Endodermal cell (in vitro differentiated cells): ENCODE data around the gene KLHL26. TPM values are rescaled to one million over a fixed set of nuclear protein-coding genes. Genes with fewer than 3 reads are reported as not detected.

Experiments
- DNase-seq: peaks from one replicate; pipeline ENCODE4 v3.0.0-alpha.2; 2017
- H3K27ac ChIP-seq: 2 replicates; pipeline ENCODE4 v1.5.1; 2013; ENCODE audit warnings: mild to moderate bottlenecking, low read depth, low read length, moderate library complexity
- H3K27me3 ChIP-seq: 2 replicates; pipeline ENCODE4 v1.6.1; 2013; ENCODE audit warnings: mild to moderate bottlenecking, low read length, moderate library complexity; ENCODE audit not compliant: insufficient read depth, control insufficient read depth, poor library complexity, severe bottlenecking
- H3K36me3 ChIP-seq: 2 replicates; pipeline ENCODE4 v1.7.0; 2013; ENCODE audit warnings: mild to moderate bottlenecking, low read length, moderate library complexity; ENCODE audit not compliant: control insufficient read depth, insufficient read depth
- H3K4me1 ChIP-seq: one replicate; pipeline ENCODE4 v1.7.0; 2013; ENCODE audit warnings: low read length; ENCODE audit not compliant: control insufficient read depth, insufficient read depth
- H3K4me3 ChIP-seq: 2 replicates; pipeline ENCODE4 v1.5.1; 2013; ENCODE audit warnings: mild to moderate bottlenecking, low read length, moderate library complexity
- H3K9ac ChIP-seq: 2 replicates; pipeline ENCODE4 v1.6.1; 2013; ENCODE audit warnings: mild to moderate bottlenecking, low read length, moderate library complexity; ENCODE audit not compliant: poor library complexity, severe bottlenecking; ENCODE audit errors: extremely low read depth
- H3K9me3 ChIP-seq: 2 replicates; pipeline ENCODE4 v1.6.1; 2013; ENCODE audit warnings: mild to moderate bottlenecking, low read length, moderate library complexity; ENCODE audit not compliant: control insufficient read depth
- H3K27ac Mint-ChIP-seq: 2 replicates; pipeline ENCODE4 v1.8.0; 2020; ENCODE audit warnings: mixed read lengths
- H3K27me3 Mint-ChIP-seq: 2 replicates; pipeline ENCODE4 v1.8.0; 2021; ENCODE audit warnings: mild to moderate bottlenecking, mixed read lengths; ENCODE audit not compliant: insufficient read depth
- H3K36me3 Mint-ChIP-seq: 2 replicates; pipeline ENCODE4 v1.8.0; 2020; ENCODE audit warnings: low read depth, mixed read lengths
- H3K4me1 Mint-ChIP-seq: 2 replicates; pipeline ENCODE4 v1.8.0; 2020; ENCODE audit warnings: mixed read lengths
- H3K4me3 Mint-ChIP-seq: 2 replicates; pipeline ENCODE4 v1.8.0; 2020; ENCODE audit warnings: mild to moderate bottlenecking, moderate library complexity, mixed read lengths
- H3K9me3 Mint-ChIP-seq: 2 replicates; pipeline ENCODE4 v1.8.0; 2020; ENCODE audit warnings: mild to moderate bottlenecking, mixed read lengths
- CTCF ChIP-seq: fragments of 200-600 bp; sonication (generic); conservative IDR thresholded peaks from 2 replicates; pipeline ENCODE4 v1.5.0; 2021; ENCODE audit warnings: antibody characterized with exemption, mild to moderate bottlenecking
- WGBS, 2 experiments: methylation state at CpG; one replicate each; pipeline versions ENCODE4 v1.1.5 to v1.1.7; 2013; ENCODE audit warnings: missing lambda C conversion rate in 2 of 2, mixed read lengths in 1 of 2; ENCODE audit not compliant: insufficient coverage in 1 of 2, insufficient read length in 1 of 2; 5-methylcytosine and 5-hydroxymethylcytosine counted together
- total RNA-seq, 2 donors: library from RNA; stranded (reverse); fragmentation: NEBNext Ultra II Directional in 1 of 2; extraction: Animal tissue kit (Norgen Biotek cat#: 25700) in 1 of 2; gene quantifications; 2 replicates in 1 of 2; 3 replicates in 1 of 2; pipeline ENCODE4 v1.2.1, GENCODE V29; 2021

The KLHL26 gene
- total RNA-seq, 2 donors from 2014 or later, result 9.4 to 11.2 TPM

GRCh38 chr19:18605196-18605545, 31.7 kb upstream of the KLHL26 start:
- H3K4me1 ChIP-seq, result peaks cover 2% of the 10 kb centered on the region
- H3K4me3 Mint-ChIP-seq, result peak overlapping the region; percentile 46
- H3K4me1 Mint-ChIP-seq, result peaks cover 15% of the 10 kb centered on the region
- TF ChIP-seq CTCF, result no peak
- peaks cover 85% of the 10 kb centered on the region for H3K27me3 ChIP-seq
- H3K36me3 ChIP-seq, result no peaks in the 10 kb centered on the region
- H3K9ac ChIP-seq, result no peak overlapping the region
- WGBS, 2 experiments, result 19% methylated on average over 17 of the region's 17 CpGs; no CpG with 5 or more reads in 1 of the 2 experiments
- H3K9me3 ChIP-seq, result no peaks in the 10 kb centered on the region
- no peaks in the 10 kb centered on the region for H3K36me3 Mint-ChIP-seq
- H3K4me3 ChIP-seq, result no peak overlapping the region
- H3K27me3 Mint-ChIP-seq, result peaks cover 76% of the 10 kb centered on the region
- no peaks in the 10 kb centered on the region for H3K9me3 Mint-ChIP-seq
- DNase-seq, result no peak
- no peak overlapping the region for H3K27ac Mint-ChIP-seq
- H3K27ac ChIP-seq, result no peak overlapping the region

GRCh38 chr19:18605546-18606280, 31.1 kb upstream of the KLHL26 start:
- DNase-seq, result peak; percentile 64
- Mint-ChIP-seq H3K4me1 (peaks cover 15% of the 10 kb centered on the region), H3K4me3 (peak overlapping the region; percentile 46), H3K27me3 (peaks cover 81% of the 10 kb centered on the region), H3K36me3 (no peaks in the 10 kb centered on the region), H3K27ac (no peak overlapping the region), H3K9me3 (no peaks in the 10 kb centered on the region)
- Histone ChIP-seq H3K4me3 (no peak overlapping the region), H3K9me3 (no peaks in the 10 kb centered on the region), H3K36me3 (no peaks in the 10 kb centered on the region), H3K9ac (no peak overlapping the region), H3K4me1 (peaks cover 6% of the 10 kb centered on the region), H3K27ac (no peak overlapping the region), H3K27me3 (peaks cover 89% of the 10 kb centered on the region)
- TF ChIP-seq CTCF, result no peak
- WGBS, 2 experiments, result 2 to 6% methylated on average over 25 to 65 of the region's 65 CpGs

GRCh38 chr19:18606281-18607225, 30.3 kb upstream of the KLHL26 start, which contains the start of gene CRLF1:
Gene CRLF1 (minus strand): TSS chr19:18606799. CDS start chr19:18606656, 143 bp downstream.
- Histone ChIP-seq H3K27ac (no peak within 1 kb of the TSS), H3K9ac (no peak within 1 kb of the TSS), H3K27me3 (peaks cover 95% of the 10 kb centered on the region), H3K36me3 (no peaks in the 10 kb centered on the region), H3K9me3 (no peaks in the 10 kb centered on the region), H3K4me1 (peaks cover 6% of the 10 kb centered on the region), H3K4me3 (no peak within 1 kb of the TSS)
- H3K4me3 Mint-ChIP-seq, result peak within 1 kb of the TSS; percentile 46
- 1 to 2% methylated on average over 19 to 111 of the region's 116 CpGs for WGBS, 2 experiments
- H3K27ac Mint-ChIP-seq, result no peak within 1 kb of the TSS
- peaks cover 19% of the 10 kb centered on the region for H3K4me1 Mint-ChIP-seq
- no peaks in the 10 kb centered on the region for H3K9me3 Mint-ChIP-seq
- no peaks in the 10 kb centered on the region for H3K36me3 Mint-ChIP-seq
- DNase-seq, result peak; percentile 53
- H3K27me3 Mint-ChIP-seq, result peaks cover 81% of the 10 kb centered on the region
- TF ChIP-seq CTCF, result no peak
